GM18868 (cell line): Measurements from ENCODE around the gene PSMA5.
"Not testable (repeated sequence)": the region's sequence is repeated elsewhere in the genome, so short reads cannot be mapped to it uniquely, and the experiment has no call there.

Experiments
- ATAC-seq: cut with Tn5 transposase; IDR thresholded peaks from one replicate; pipeline ENCODE4 v1.9.1; 2021; ENCODE audit warnings: mild to moderate bottlenecking, moderate library complexity; ENCODE audit not compliant: unreplicated experiment

The PSMA5 gene

GRCh38 chr1:109392788-109393616, 33.2 kb downstream of the PSMA5 start:
- ATAC-seq = no peak

- ATAC-seq = no peak
Observed at GRCh38 chr1:109392037-109392787, 34.0 kb downstream of the PSMA5 start.

GRCh38 chr1:109391626-109392025, 34.6 kb downstream of the PSMA5 start:
- ATAC-seq = peak; percentile 80

GRCh38 chr1:109391157-109391556, 35.1 kb downstream of the PSMA5 start:
- ATAC-seq = no peak

- ATAC-seq = no peak
Observed at GRCh38 chr1:109389638-109390341, 36.5 kb downstream of the PSMA5 start.

GRCh38 chr1:109388884-109389637, 37.2 kb downstream of the PSMA5 start:
- no peak for ATAC-seq

- ATAC-seq = no peak
Observed at GRCh38 chr1:109388208-109388711, 38.0 kb downstream of the PSMA5 start.

- ATAC-seq = no peak
Observed at GRCh38 chr1:109386054-109386717, 40.1 kb downstream of the PSMA5 start.

- no peak for ATAC-seq
Observed at GRCh38 chr1:109385417-109385816, 40.8 kb downstream of the PSMA5 start.

GRCh38 chr1:109383854-109384253, 42.4 kb downstream of the PSMA5 start:
- no peak for ATAC-seq

GRCh38 chr1:109383087-109383779, 43.0 kb downstream of the PSMA5 start:
- no peak for ATAC-seq

- no peak for ATAC-seq
Observed at GRCh38 chr1:109381573-109381972, 44.7 kb downstream of the PSMA5 start.

- no peak for ATAC-seq
Observed at GRCh38 chr1:109379907-109380306, 46.3 kb downstream of the PSMA5 start.

GRCh38 chr1:109379422-109379821, 46.8 kb downstream of the PSMA5 start:
- ATAC-seq = no peak

- ATAC-seq = no peak
Observed at GRCh38 chr1:109377698-109378097, 48.5 kb downstream of the PSMA5 start.

- ATAC-seq = not testable (repeated sequence)
Observed at GRCh38 chr1:109373696-109374095, 52.6 kb downstream of the PSMA5 start.

- ATAC-seq = no peak
Observed at GRCh38 chr1:109373126-109373525, 53.1 kb downstream of the PSMA5 start.

- ATAC-seq = no peak
Observed at GRCh38 chr1:109372281-109372680, 54.0 kb downstream of the PSMA5 start.

GRCh38 chr1:109371341-109371739, 54.9 kb downstream of the PSMA5 start:
- ATAC-seq = no peak
